ENCODE data around the gene DNAH11.

GRCh38 chr7:21947946-21948345, 405.1 kb downstream of the DNAH11 start:
- TF ChIP-seq, protein P1, sequence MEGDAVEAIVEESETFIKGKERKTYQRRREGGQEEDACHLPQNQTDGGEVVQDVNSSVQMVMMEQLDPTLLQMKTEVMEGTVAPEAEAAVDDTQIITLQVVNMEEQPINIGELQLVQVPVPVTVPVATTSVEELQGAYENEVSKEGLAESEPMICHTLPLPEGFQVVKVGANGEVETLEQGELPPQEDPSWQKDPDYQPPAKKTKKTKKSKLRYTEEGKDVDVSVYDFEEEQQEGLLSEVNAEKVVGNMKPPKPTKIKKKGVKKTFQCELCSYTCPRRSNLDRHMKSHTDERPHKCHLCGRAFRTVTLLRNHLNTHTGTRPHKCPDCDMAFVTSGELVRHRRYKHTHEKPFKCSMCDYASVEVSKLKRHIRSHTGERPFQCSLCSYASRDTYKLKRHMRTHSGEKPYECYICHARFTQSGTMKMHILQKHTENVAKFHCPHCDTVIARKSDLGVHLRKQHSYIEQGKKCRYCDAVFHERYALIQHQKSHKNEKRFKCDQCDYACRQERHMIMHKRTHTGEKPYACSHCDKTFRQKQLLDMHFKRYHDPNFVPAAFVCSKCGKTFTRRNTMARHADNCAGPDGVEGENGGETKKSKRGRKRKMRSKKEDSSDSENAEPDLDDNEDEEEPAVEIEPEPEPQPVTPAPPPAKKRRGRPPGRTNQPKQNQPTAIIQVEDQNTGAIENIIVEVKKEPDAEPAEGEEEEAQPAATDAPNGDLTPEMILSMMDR (IDR thresholded peaks at IDR 0.05), result no peak
- no peak for TF ChIP-seq ZFX (IDR thresholded peaks at IDR 0.05; ENCODE audit: borderline replicate concordance)
